COLO829 (cell line): ENCODE measurements around the gene PRRT1.

ENCODE experiments used
- DNase-seq: peaks from one replicate; pipeline ENCODE4 v3.0.0; 2012; ENCODE audit warnings: low spot score

PRRT1 gene

DNA sequence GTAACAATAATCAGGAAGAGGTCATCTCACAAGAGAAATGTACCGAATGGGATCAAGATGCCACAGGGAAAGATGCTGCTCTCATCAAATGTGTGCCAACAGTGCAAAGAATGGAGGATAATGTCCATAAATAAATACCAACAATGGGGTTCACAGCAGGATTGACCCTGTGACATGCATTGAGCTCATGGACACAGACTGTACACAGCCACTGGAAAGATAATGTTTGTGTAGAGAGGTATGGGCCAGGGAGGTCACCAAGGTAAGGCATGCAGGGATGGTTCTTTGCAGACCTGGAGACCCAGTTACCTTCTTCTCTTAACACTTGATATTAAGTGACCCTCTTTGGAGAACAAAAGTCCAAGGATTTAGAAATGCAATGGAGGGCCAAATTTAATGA is 22.7 kb upstream of the PRRT1 start:
- no peak for DNase-seq

DNA sequence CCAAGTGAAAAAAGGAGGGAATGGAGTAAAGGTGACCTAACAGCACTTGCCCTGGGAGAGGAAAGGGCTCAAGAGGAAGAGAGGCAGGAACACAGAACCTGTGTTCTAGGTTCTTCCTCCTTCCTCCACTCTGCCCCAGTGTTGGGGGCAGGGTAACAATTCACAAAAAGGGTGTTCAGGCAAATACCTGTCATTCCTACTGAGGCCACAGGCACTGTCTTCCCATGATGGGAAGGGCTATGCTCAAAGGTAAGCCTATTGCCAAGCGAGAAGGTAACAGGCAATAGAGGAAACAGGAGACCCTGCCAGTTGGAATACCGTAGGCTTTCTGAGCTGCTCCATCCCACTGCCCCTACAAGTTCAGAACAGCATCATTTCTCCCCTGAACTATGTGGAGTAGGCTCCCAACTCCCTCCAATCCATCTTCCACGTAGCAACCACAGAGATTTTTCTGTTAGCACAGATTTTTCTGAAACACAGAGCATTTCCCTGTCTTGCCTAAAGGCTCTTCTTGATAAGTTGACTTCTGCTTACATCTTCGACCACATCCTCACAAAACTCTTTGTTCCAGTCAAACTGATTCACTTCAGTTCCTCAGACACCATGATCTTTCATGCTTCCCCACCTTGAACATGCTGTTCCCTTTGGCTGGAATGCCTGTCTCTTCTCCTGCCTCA is 21.4 kb upstream of the PRRT1 start:
- DNase-seq = no peak

DNA sequence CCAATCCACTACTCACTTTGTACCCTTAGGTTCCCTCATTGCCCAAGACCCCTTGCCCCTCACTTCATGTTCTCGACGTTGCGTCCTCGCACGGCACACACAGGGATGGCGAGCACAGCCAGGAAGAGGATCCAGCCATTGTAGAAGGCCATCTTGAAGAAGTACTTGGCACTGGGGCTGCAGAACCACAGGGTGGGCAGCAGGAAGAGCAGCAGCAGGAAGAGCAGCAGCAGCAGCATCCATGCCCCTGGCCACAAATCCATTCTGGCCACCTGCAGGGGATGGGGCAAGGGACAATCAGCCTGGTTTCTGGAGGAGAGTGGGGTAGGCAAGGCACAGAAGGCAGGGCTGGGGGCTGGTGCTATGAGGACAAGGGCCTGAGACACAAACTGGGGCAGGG is 19.5 kb upstream of the PRRT1 start:
- no peak for DNase-seq

DNA sequence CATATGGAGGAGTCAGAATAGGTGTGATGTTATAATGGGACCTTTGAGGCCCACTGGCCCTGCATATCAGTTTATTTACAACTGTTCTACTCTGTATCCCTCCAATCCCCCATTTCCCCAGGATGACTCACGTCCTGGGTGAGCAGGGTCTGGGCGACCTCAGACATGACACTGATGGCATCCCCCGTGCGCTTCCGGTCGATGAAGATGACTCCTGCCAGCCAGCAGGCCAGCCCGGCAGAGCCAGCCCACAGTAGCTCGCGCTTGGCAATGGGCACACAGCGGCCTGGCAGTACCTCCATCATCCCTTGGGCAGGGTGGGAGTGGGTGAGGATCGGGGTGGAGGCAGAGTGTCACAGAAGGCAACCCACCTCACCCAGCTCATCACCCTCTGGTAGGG is 18.6 kb upstream of the PRRT1 start:
- DNase-seq = no peak

DNA sequence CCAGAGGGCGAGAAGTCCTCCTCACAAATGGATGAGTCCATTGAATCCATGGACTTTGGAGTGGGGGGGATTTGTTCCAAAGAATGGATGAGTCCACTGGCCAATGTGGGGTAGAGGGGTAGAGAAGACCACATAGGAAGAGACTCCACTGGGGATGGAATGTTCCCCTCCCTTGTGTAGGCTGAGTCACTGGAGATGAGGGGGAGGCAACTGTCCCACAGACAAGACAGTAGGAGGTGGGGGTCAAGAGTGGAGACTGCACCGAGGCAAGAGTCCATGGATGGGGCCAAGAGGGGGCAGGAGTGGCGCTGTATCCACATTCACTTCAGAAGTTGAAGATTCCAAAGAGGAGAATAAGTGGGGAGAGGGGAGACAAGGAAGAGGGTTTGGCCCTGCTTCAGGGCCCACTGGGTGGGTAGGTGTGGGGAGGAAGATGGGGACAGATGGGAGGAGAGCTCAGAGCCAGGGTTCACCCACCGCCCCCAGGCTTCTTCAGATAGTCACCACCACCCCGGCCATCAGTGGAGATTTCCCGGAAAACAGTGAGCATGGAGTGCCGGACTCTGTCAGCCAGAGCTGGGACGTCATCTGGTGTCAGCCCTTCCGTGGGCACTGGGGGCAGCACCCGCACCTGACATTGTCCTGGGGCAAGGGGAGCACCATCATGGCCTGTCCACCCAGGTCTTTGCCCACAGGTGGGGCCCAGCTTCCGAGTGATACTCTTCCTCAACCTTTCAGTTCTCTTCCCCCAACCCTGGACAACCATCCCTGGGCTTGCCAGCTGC is 17.3 kb upstream of the PRRT1 start:
- DNase-seq = no peak

DNA sequence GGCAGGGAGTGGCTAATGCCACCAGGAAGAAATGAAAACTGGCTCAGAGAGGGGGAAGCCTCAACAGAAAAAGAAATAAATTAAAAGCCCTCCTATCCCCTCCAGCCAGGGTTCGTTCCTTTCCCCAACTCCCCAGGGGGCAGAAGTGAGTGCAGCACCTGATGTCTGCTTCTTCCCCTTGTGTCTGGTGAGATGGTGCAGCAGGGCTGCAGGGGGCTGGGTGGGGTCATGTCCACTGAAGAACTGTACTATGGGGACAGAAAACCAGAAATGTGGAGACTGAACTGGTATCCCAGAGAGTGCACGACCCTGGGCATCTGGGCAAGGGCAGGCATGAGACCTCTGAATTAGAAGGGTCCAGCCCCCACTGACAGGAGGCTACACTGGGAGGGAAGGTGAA is 16.6 kb upstream of the PRRT1 start:
- DNase-seq = no peak

DNA sequence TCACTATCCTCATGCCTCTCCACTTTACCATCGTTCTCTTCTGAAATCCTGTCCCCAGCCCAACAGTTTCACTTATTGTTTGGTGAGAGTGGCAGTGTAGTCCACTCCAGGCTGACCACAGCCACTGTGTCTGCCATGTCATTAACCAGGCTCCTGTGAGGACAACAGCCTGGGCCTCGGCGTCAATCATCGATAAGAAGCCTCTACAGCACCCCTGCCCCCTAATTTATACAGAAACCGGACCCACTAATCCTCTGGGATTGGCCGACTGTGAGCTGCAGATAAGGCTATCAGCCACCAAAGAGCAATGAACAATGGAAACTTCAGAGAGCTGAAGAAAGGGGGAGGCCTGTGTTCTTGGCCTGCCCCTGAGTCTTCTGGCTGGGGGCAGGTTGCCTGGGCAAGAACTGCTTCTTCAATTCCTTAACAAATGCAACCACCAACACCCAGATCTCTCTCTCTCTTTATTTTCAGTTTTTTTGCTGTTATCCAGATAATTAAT is 16.1 kb upstream of the PRRT1 start:
- DNase-seq = no peak

DNA sequence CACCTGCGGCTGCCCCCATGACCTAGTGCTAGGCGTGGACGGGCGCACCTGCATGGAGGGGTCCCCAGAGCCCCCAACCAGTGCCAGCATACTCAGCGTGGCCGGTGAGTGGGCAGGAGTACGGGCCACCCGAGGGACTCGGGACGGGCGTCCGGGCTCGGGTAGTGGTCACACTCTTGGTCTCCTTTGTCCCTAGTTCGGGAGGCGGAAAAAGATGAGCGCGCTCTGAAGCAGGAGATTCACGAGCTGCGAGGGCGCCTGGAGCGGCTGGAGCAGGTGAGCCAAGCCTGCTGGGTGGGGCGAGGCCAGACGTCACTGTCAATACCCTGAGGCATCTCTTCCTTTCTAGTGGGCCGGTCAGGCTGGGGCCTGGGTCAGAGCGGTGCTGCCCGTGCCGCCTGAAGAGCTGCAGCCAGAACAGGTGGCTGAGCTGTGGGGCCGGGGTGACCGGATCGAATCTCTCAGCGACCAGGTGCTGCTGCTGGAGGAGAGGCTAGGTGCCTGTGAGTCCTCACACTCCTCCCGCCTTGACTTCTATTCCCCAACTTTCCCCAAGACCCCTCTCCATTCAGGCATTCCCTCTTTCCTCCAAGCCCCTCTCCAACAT is 15.5 kb upstream of the PRRT1 start:
- DNase-seq = no peak

DNA sequence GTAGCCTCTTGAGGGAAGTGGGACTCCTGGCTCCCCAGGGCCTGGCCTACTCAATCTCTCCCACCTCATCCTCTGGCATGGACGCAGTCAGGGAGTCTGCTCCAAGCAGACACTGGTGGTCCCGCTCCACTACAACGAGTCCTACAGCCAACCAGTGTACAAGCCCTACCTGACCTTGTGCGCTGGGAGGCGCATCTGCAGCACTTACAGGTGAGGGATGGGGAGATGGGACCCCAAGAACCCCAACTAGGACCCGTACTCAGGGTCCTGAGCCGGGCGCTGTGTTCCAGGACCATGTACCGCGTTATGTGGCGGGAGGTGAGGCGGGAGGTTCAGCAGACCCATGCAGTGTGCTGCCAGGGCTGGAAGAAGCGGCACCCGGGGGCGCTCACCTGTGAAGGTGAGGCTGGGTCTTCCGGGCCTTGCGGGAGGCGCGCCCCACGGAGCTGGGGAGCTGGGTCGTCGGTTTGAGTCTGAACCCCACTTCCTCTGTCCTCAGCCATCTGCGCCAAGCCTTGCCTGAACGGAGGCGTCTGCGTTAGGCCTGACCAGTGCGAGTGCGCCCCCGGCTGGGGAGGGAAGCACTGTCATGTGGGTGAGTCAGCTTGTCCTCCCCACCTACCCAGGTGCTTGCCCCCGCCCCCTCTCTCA is 14.8 kb upstream of the PRRT1 start:
- no peak for DNase-seq

DNA sequence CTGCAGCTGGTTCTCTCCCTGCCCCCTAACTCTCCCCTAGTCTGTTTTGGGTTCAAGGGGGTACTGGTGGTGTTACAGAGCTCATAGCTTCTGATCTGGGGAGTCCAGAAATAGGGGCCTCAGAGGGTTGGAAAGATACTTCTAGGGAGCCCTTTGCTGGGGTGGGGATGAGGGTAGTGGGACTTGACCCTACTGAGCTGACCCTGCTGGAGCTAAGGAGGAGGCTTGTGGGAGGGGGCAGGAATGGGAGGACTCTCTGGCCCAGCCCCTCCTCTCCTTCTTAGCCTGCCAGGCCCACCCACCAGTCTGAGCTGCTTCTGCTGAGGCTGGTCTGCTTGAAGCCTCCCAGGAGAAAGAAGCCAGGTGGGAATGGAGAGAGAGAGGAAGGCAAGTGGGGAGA is 12.6 kb upstream of the PRRT1 start, which contains the start of gene EGFL8:
EGFL8 (plus strand) TSS at position 301 of the 400 bp plus-strand sequence. CDS start 1,571 bp downstream, outside the sequence.
- DNase-seq = no peak

DNA sequence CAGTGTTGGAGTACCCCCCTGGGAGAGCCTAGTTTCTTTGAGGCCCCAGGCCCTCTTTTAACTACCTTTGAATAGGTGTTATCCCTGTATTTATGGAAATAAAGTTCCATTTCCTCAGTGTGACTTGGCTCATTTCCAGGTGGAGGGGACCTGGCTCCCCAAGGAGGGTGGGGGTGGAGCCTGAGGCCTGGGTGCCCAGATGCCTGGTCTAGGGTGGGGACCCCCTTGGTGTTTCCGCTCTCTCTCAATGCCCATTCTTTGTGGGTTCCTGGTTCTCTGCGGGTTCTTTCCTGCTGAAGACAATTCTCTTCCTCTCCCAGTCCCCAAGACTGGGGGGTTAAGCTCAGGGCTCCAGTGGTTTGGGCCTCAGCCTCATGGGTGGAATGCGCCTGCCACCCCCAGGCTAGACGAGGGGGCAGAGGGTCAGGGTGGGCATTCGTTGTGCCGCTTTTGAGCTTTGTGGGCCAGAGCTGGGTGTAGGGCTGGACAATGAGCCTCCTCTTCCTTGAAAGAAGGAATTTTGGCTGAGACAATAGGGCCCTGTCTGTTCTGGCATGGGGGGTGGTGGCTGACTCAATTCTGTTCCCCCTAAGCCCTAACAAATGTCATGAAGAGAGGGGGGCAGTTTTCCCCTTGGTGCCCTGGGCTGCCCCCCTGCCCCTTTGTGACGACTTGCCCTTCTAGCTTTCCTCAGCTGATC is 12.0 kb upstream of the PRRT1 start:
- peak; percentile 97 for DNase-seq

DNA sequence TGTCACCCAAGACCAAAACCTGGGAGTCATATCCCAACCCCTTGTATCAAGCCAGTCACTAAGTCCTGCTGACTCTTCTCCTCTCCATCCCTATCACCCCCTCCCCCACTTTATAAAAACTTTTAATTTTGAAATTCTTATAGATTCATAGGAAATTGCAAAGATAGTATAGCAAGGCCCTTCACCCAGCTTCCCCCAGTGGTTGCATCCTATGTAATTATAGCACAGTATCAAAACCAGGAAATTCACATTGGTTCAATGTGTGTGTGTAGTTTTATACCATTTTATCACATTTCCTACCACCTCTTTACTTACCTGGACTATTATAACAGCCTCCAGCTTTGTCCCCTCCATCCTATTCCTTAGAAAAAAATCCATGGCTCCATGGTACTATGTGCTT is 6.3 kb upstream of the PRRT1 start:
- no peak for DNase-seq

DNA sequence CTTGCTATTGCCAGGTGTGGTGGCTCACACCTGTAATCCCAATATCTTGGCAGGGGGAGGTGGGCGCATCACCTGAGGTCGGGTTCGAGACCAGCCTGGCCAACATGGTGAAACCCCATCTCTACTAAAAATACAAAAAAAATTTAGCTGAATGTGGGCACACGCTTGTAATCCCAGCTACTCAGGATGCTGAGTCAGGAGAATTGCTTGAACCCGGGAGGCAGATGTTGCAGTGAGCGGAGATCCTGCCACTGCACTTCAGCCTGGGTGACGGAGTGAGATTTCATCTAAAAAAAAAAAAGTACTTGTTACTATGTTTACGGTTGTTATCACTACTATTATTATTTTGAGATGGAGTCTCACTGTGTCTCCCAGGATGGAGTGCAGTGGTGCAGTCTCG is 5.2 kb upstream of the PRRT1 start:
- DNase-seq = no peak

DNA sequence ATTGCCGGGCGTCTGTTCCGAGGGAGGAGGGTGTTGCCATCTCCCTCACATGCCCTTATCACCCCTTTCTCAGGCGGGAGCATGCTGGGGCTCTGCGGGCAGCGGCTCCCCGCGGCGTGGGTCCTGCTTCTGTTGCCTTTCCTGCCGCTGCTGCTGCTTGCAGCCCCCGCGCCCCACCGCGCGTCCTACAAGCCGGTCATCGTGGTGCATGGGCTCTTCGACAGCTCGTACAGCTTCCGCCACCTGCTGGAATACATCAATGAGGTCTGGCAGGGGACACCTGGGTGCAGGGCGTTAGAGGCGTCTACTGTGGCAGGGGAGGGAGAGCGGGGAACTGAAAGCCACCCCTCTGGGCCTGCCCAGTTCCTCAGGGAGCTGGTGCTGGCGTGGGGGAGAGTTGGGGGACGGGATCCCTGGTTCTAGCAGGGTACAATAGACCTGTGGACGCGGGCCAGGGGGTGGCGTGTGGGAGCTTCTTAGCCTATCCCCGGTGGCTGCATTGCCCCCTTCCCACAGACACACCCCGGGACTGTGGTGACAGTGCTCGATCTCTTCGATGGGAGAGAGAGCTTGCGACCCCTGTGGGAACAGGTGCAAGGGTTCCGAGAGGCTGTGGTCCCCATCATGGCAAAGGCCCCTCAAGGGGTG is 2.9 kb upstream of the PRRT1 start:
- DNase-seq = peak; percentile 50

DNA sequence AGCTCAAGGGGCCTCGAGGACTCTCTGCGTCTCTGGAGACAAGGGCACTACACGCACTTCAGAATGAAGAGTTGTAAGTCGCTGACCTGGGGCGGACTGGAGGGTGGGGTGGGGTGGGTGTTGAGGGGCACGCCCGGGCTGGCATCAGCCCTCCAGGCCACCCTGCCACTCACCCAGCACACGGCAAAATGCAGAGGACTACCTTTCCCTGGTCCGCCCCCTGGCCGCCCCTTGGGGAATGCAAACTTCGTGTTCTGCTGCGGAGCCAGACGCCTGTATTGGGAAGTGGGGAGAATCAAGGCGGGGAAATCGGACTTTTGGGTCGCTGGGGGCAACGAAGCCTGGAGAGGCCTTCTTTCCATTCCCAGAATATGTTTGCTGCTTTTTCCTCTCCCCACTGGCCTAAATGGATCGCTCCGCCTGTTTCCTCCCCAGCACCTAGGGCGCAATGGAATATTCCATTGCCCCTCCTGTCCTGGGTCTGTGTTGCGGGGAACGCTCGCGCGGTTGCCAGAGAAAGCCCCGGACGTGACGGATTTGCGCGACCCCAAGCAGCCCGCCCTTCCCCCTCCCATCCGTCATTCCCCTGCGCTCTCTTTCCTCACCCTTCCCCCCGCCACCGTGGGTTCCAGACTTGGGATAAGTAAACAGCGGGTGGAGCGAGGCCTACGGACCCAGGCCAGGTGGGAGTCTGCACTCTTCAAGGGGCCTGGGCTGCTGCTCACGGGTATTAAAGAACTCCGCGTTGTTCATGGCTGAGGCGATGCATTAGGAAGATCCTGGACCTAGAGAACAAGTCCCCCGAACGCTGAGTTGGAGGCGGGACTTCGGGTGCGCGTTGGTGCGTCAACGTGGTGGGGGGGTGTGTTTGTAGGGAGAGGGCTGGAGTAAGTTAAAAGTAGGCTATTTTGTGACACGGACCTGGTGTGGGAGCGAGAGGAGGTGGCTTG is 2.1 kb upstream of the PRRT1 start, which contains the start of gene PPT2:
PPT2 (plus strand) TSS at position 578 of the 950 bp plus-strand sequence. CDS start 454 bp downstream, outside the sequence.
- DNase-seq = peak; percentile 78

DNA sequence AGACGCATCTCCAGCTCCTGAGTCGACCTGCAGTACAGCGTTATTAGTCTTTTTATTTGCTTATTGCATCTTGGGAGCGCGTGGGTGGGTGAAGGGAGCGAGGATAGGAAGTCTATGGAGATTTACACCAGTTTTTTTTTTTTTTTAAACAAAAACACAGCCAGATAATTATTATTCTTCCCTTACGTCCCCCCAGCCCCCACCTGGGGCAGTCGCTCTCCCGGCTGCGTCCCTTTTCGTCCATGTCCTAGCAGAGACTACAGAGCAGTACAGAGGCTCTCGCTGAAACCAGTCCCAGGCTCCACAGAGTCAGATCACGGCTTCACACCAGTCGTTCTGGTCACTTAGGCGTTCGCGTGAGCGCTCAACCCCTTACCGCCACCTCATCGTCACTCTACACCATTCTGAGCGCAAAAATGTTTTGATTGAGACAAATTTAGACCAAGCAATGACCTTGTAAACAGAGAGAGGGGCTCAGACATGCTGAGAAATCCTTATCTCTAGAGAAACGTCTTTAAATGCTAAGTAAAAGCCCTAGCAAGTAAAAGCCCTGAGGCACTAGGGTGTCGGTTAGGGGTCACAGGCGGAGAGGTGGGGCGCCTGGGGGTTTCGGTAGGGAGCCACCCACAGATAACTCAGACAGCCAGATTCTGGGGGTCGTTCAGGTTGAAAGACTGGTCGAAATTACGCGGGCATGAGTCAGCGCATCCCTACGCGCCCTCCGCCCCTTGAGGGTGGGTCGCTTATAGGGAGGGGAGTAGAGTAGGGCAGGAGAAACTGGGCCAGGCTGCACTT is 1.2 kb upstream of the PRRT1 start:
- no peak for DNase-seq

DNA sequence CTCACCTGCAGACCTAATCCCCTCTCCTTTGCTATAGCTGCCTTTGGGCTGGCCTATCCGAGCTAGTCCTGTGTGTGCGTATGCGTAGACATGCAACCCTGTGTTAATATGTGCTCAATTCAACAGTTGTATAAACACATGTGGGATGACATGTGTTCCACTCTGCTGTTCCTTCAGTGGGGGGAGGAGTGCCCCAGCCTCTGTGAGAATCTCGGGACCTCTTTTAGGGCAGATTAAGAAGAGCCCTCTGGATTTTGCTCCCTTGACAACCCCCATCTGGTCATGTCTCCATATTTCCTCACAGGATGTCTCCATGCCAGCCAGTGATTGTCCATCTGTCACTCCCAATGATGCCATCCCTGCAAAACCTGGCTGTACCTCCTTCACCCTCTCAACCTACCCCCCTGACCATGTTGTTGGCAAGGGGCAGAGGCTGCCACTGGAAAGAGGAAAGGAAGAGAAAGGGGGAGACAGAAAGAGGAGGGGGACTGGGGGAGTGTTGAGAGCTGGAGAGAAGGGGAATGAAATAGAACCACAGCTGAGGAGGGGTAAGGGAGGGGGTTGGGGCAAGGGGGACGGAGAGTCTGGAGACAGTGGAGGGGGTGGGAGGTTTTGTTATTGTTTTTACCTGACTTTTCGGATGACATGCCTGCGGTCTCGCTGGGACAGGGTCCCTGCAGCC is 417 bp downstream of the PRRT1 start:
- no peak for DNase-seq
